GM12878 (cell line): Measurements from ENCODE around the gene KCNK7. TPM values are rescaled to one million over a fixed set of nuclear protein-coding genes. Genes with fewer than 3 reads are reported as not detected.

Experiments used
- ATAC-seq: fragments of 200-7000 bp; cut with Tn5 transposase; 3 replicates; pipeline ENCODE4 v1.9.1; 2020; ENCODE audit warnings: mild to moderate bottlenecking, moderate library complexity
- BruUV-seq: library from RNA; stranded (reverse); fragments of 400-500 nt; replicated peaks from 2 replicates; lab custom pipeline; 2021; lab: Mats Ljungman, UMichigan
- CTCF ChIA-PET: fragments of 300-600 bp; sonication (Branson Sonifier 250); formaldehyde crosslinking; extraction: SDS; loops from one replicate; lab custom pipeline; 2021; ENCODE audit warnings: inconsistent platforms; lab: Yijun Ruan, JAX
- POLR2A ChIA-PET: fragments of 350-600 bp; formaldehyde crosslinking; extraction: SDS; loops from one replicate; lab custom pipeline; 2021; ENCODE audit warnings: inconsistent platforms; lab: Charles Lee
- RAD21 ChIA-PET: fragments of 300-600 bp; sonication (Branson Sonifier 250); formaldehyde crosslinking; loops from one replicate; lab custom pipeline; 2023; ENCODE audit warnings: antibody characterized with exemption; ENCODE audit not compliant: unreplicated experiment; lab: Charles Lee
- SMC1A ChIA-PET: fragments of 300-600 bp; sonication (Branson Sonifier 250); formaldehyde crosslinking; loops from one replicate; lab custom pipeline; 2023; ENCODE audit not compliant: unreplicated experiment, uncharacterized antibody; lab: Charles Lee
- DNase-seq: peaks from one replicate; pipeline ENCODE4 v3.0.0-alpha.2; 2011; ENCODE audit warnings: low read depth, low spot score
- FAIRE-seq: peaks from 3 replicates; lab custom pipeline; 2011; peaks lifted over from hg19 to GRCh38; lab: Jason Lieb, UNC
- H2AFZ ChIP-seq: 2 replicates; pipeline ENCODE4 v1.6.0; 2011; ENCODE audit warnings: low read depth, low read length, control low read depth; ENCODE audit not compliant: control insufficient read depth
- H3K27ac ChIP-seq: 2 replicates; pipeline ENCODE4 v1.5.1; 2011; ENCODE audit warnings: control low read depth; ENCODE audit not compliant: control insufficient read depth, insufficient read depth
- H3K27me3 ChIP-seq, 2 experiments: replicated peaks in 1 of 2; 2 replicates each; pipeline versions ENCODE4 v1.6.0 to v1.6.1; 2011; ENCODE audit warnings: low read length in 1 of 2; ENCODE audit not compliant: control insufficient read depth in 2 of 2, insufficient read depth in 2 of 2
- H3K36me3 ChIP-seq, 2 experiments: 2 replicates each; pipeline ENCODE4 v1.5.1; 2011; ENCODE audit warnings: low read length in 1 of 2; ENCODE audit not compliant: control insufficient read depth in 2 of 2, insufficient read depth in 2 of 2
- H3K4me1 ChIP-seq: 2 replicates; pipeline ENCODE4 v1.6.1; 2011; ENCODE audit warnings: mild to moderate bottlenecking, low read length, moderate library complexity, mixed read lengths; ENCODE audit not compliant: control insufficient read depth, insufficient read depth
- H3K4me2 ChIP-seq: 2 replicates; pipeline ENCODE4 v1.6.0; 2011; ENCODE audit warnings: control low read depth; ENCODE audit not compliant: control insufficient read depth, insufficient read depth
- H3K4me3 ChIP-seq: fragments of 200-600 bp; sonication (generic); 2 replicates; pipeline ENCODE4 v1.5.1; 2016
- H3K79me2 ChIP-seq: 2 replicates; pipeline ENCODE4 v1.6.0; 2011; ENCODE audit warnings: low read length; ENCODE audit not compliant: control insufficient read depth, insufficient read depth
- H3K9ac ChIP-seq: 2 replicates; pipeline ENCODE4 v1.8.0; 2011; ENCODE audit warnings: low read length, control low read depth, mixed read lengths; ENCODE audit not compliant: control insufficient read depth, insufficient read depth
- H3K9me3 ChIP-seq: replicated peaks from 3 replicates; pipeline ENCODE4 v1.5.1; 2011; ENCODE audit warnings: mild to moderate bottlenecking, low read length; ENCODE audit not compliant: control insufficient read depth, insufficient read depth
- H4K20me1 ChIP-seq: 2 replicates; pipeline ENCODE4 v1.6.0; 2011; ENCODE audit not compliant: control insufficient read depth, insufficient read depth
- BHLHE40 ChIP-seq, 2 experiments: fragments of 450-650 bp in 1 of 2; IDR thresholded peaks; 2 replicates each; pipeline ENCODE4 v1.6.1; 2011 to 2017; ENCODE audit warnings: low read depth in 2 of 2, borderline replicate concordance in 1 of 2, improper control_type of control experiment in 1 of 2, low read length in 1 of 2, mild to moderate bottlenecking in 1 of 2
- CBX5 ChIP-seq: sonication (generic); IDR thresholded peaks from 2 replicates; pipeline ENCODE4 v1.6.1; 2016; ENCODE audit warnings: low read depth, moderate library complexity, mild to moderate bottlenecking, inconsistent platforms
- ETV6 ChIP-seq, 2 experiments: fragments of 450-650 bp in 1 of 2; IDR thresholded peaks in 1 of 2; conservative IDR thresholded peaks in 1 of 2; 2 replicates each; pipeline ENCODE4 v1.6.1; 2014; ENCODE audit warnings: antibody characterized with exemption in 1 of 2, borderline replicate concordance in 1 of 2, low read depth in 1 of 2, mild to moderate bottlenecking in 1 of 2, moderate library complexity in 1 of 2
- HDGF ChIP-seq: fragments of 450-650 bp; IDR thresholded peaks from 2 replicates; pipeline ENCODE4 v1.6.1; 2016; ENCODE audit warnings: antibody characterized with exemption
- NFYB ChIP-seq: IDR thresholded peaks from 2 replicates; pipeline ENCODE4 v1.6.1; 2011; ENCODE audit warnings: low read depth, mild to moderate bottlenecking, low read length, improper control_type of control experiment, moderate library complexity; ENCODE audit not compliant: insufficient read depth
- NKRF ChIP-seq: fragments of 450-650 bp; conservative IDR thresholded peaks from 2 replicates; pipeline ENCODE4 v1.6.1; 2017; ENCODE audit warnings: mild to moderate bottlenecking, moderate library complexity
- POU2F2 ChIP-seq: IDR thresholded peaks from 3 replicates; pipeline ENCODE4 v1.6.1; 2011; ENCODE audit warnings: low read depth, mild to moderate bottlenecking, low read length, borderline replicate concordance
- RCOR1 ChIP-seq: conservative IDR thresholded peaks from 2 replicates; pipeline ENCODE4 v1.6.1; 2012; ENCODE audit warnings: low read depth, low read length, improper control_type of control experiment
- SREBF1 ChIP-seq: IDR thresholded peaks from 2 replicates; pipeline ENCODE4 v1.6.1; 2012; ENCODE audit warnings: mild to moderate bottlenecking, low read length
- STAT3 ChIP-seq: IDR thresholded peaks from 2 replicates; pipeline ENCODE4 v1.6.1; 2011; ENCODE audit warnings: low read depth, low read length, improper control_type of control experiment
- TCF7 ChIP-seq: IDR thresholded peaks from 2 replicates; pipeline ENCODE4 v1.6.1; 2014; ENCODE audit warnings: antibody characterized with exemption, borderline replicate concordance
- YBX1 ChIP-seq: fragments of 450-650 bp; IDR thresholded peaks from 2 replicates; pipeline ENCODE4 v1.6.1; 2016; ENCODE audit warnings: antibody characterized with exemption
- ZNF217 ChIP-seq: fragments of 450-650 bp; IDR thresholded peaks from 2 replicates; pipeline ENCODE4 v1.6.1; 2017; ENCODE audit warnings: antibody characterized with exemption, mild to moderate bottlenecking
- WGBS: methylation state at CpG from one replicate; pipeline ENCODE4 v1.1.6; 2016; ENCODE audit warnings: low lambda C conversion rate; ENCODE audit not compliant: insufficient replicate concordance, insufficient coverage; ENCODE audit errors: missing lambda C conversion rate; 5-methylcytosine and 5-hydroxymethylcytosine counted together
- in situ Hi-C: fragments of 300-500 bp; cut with MboI; formaldehyde crosslinking; loops from 9 replicates; pipeline ENCODE4 v1.14.3; 2018; ENCODE audit warnings: mixed read lengths
- intact Hi-C: fragments of 100-400 bp; cut with micrococcal nuclease; formaldehyde crosslinking; loops from one replicate; pipeline ENCODE4 v1.14.2; 2022; ENCODE audit not compliant: unreplicated experiment
- polyA plus RNA-seq, 11 experiments: library from polyadenylated mRNA; depleted of rRNA in 4 of 11; unstranded in 6 of 11; stranded (reverse) in 5 of 11; fragments of >200 nt; fragmentation: Nextera tagmentation in 4 of 11; fragmentation: Illumina TruSeq in 1 of 11; extraction: Ambion mirVana in 4 of 11; extraction: Trizol in 1 of 11; gene quantifications; 1 replicate in 1 of 11; 2 replicates in 10 of 11; pipeline versions ENCODE4 v1.2.1 to v1.2.3, GENCODE V29; 2011 to 2016; ENCODE audit warnings: inconsistent platforms in 2 of 11, missing spikeins in 2 of 11, low read depth in 1 of 11
- total RNA-seq, 4 experiments: library from RNA; depleted of rRNA in 3 of 4; stranded (reverse); fragments of >200 nt in 3 of 4; fragmentation: Illumina TruSeq in 1 of 4; extraction: Trizol in 1 of 4; gene quantifications; 2 replicates each; pipeline versions ENCODE4 v1.2.1 to v1.2.3, GENCODE V29; 2013 to 2021
- TF ChIP-seq, protein P1 (sequence below): IDR thresholded peaks from 2 replicates; pipeline ENCODE4 v1.6.1; 2011; ENCODE audit warnings: borderline replicate concordance, low read depth, mild to moderate bottlenecking, moderate library complexity, low read length; ENCODE audit not compliant: insufficient read depth, poor library complexity, severe bottlenecking
- TF ChIP-seq, protein P2 (sequence below): fragments of 450-650 bp; formaldehyde crosslinking; IDR thresholded peaks from 2 replicates; pipeline ENCODE4 v1.4.0; 2022; ENCODE audit warnings: mild to moderate bottlenecking, moderate library complexity

KCNK7 gene
- total and polyA plus RNA-seq, 10 of the 15 experiments (the other 5 are each of a cell fraction or from before 2014, with no cell fraction given), result 0.11 to 0.54 (median 0.23) TPM; not detected in 7

- DNase-seq (no peak), FAIRE-seq (peak; percentile 80), ATAC-seq (peak; percentile 5)
- peak overlapping the region; percentile 92 for H3K9ac ChIP-seq
- ChIA-PET RAD21 (interaction anchor here (0.7 to 1.7 kb wide), 5 partner anchors 12 to 139 kb away, joined by 3 to 8 read pairs (median 3); partner anchors contain the start of gene EHBP1L1), POLR2A (interaction anchor here (0.9 to 7.6 kb wide), 12 partner anchors 13 to 250 kb away, joined by 3 to 100 read pairs (median 7); partner anchors contain the start of genes CCDC85B, EHBP1L1, PCNX3 and RELA), CTCF (interaction anchor here (0.7 to 2.5 kb wide), 9 partner anchors 13 to 152 kb away, joined by 3 to 9 read pairs (median 3); no protein-coding TSS in a partner anchor), SMC1A (interaction anchor here (1.2 to 3.6 kb wide), 3 partner anchors 12 to 22 kb away, joined by 3 to 33 read pairs (median 14); partner anchors contain the start of gene RELA)
- no TSS peak for BruUV-seq
- 8% methylated on average over 31 of the region's 35 CpGs for WGBS
- peaks cover 11 to 31% of the 10 kb centered on the region in 2 experiments for H3K36me3 ChIP-seq
- H3K4me3 ChIP-seq, result peak overlapping the region; percentile 85
- intact Hi-C loops, result loop anchor here (1.0 kb wide), 1 partner anchor 23 kb away; no protein-coding TSS in a partner anchor
- H4K20me1 ChIP-seq, result no peaks in the 10 kb centered on the region
- in situ Hi-C loops, result no loop called here
- peaks cover 34% of the 10 kb centered on the region for H3K4me1 ChIP-seq
- peak overlapping the region; percentile 89 for H3K27ac ChIP-seq
- no peaks in the 10 kb centered on the region for H3K27me3 ChIP-seq
- no peaks in the 10 kb centered on the region for H3K9me3 ChIP-seq
- peaks cover 42% of the 10 kb centered on the region for H3K79me2 ChIP-seq
- peak overlapping the region; percentile 28 for H2AFZ ChIP-seq
- H3K4me2 ChIP-seq, result peak overlapping the region; percentile 99
- 0 out of 4 replicates have a peak, but pooled peaks of 1 of the 2 experiments have one; percentile 20 for TF ChIP-seq BHLHE40 (IDR thresholded peaks at IDR 0.05; ENCODE audit: borderline replicate concordance in 1 of 2, low read depth in 2 of 2, low read length in 1 of 2)
- TF ChIP-seq, protein P1, sequence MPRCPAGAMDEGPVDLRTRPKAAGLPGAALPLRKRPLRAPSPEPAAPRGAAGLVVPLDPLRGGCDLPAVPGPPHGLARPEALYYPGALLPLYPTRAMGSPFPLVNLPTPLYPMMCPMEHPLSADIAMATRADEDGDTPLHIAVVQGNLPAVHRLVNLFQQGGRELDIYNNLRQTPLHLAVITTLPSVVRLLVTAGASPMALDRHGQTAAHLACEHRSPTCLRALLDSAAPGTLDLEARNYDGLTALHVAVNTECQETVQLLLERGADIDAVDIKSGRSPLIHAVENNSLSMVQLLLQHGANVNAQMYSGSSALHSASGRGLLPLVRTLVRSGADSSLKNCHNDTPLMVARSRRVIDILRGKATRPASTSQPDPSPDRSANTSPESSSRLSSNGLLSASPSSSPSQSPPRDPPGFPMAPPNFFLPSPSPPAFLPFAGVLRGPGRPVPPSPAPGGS, result no peak
- 0 out of 2 replicates have a peak, but pooled peaks have one; percentile 7 for TF ChIP-seq HDGF
- TF ChIP-seq ETV6 (conservative IDR thresholded peaks at IDR 0.05 in 1 of 2, IDR thresholded peaks at IDR 0.05 in 1 of 2; ENCODE audit: borderline replicate concordance in 1 of 2, low read depth in 1 of 2), result peak in 1 of 2 experiments; percentile 77; a peak in 1 of 4 replicates
- TF ChIP-seq TCF7, result no peak
- TF ChIP-seq STAT3, result no peak
- TF ChIP-seq RCOR1, result no peak
- no peak for TF ChIP-seq SREBF1
- no peak; the same call in 2 of the 3 replicates for TF ChIP-seq POU2F2
- TF ChIP-seq ZNF217, result no peak
- no peak for TF ChIP-seq CBX5
- peak; percentile 63; the same call in 1 of the 2 replicates for TF ChIP-seq NKRF
- no peak for TF ChIP-seq YBX1
- no peak for TF ChIP-seq NFYB
- TF ChIP-seq, protein P2, sequence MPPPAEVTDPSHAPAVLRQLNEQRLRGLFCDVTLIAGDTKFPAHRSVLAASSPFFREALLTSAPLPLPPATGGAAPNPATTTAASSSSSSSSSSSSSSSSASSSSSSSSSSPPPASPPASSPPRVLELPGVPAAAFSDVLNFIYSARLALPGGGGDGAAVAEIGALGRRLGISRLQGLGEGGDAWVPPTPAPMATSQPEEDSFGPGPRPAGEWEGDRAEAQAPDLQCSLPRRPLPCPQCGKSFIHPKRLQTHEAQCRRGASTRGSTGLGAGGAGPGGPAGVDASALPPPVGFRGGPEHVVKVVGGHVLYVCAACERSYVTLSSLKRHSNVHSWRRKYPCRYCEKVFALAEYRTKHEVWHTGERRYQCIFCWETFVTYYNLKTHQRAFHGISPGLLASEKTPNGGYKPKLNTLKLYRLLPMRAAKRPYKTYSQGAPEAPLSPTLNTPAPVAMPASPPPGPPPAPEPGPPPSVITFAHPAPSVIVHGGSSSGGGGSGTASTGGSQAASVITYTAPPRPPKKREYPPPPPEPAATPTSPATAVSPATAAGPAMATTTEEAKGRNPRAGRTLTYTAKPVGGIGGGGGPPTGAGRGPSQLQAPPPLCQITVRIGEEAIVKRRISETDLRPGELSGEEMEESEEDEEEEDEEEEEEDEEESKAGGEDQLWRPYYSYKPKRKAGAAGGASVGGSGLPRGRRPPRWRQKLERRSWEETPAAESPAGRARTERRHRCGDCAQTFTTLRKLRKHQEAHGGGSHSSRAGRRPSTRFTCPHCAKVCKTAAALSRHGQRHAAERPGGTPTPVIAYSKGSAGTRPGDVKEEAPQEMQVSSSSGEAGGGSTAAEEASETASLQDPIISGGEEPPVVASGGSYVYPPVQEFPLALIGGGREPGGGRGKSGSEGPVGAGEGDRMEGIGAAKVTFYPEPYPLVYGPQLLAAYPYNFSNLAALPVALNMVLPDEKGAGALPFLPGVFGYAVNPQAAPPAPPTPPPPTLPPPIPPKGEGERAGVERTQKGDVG (CRISPR knock-in tag), result peak; percentile 11; the same call in 1 of the 2 replicates
These were observed 45.1 kb upstream of the KCNK7 start for GRCh38 chr11:65640483-65641296.
